CD4-positive, alpha-beta T cell treated with Interleukin-12 subunit alpha and Interleukin-12 subunit beta, for 1 hour (primary cell): Measurements from ENCODE around the gene TMEM131.
"Not testable (repeated sequence)": the region's sequence is repeated elsewhere in the genome, so short reads cannot be mapped to it uniquely, and the experiment has no call there.

Experiments
- DNase-seq: peaks from one replicate; pipeline ENCODE4 v3.0.0-alpha.2; 2020

Gene TMEM131

GRCh38 chr2:97953853-97954252 lies 41.9 kb downstream of the TMEM131 start:
- DNase-seq: no peak

GRCh38 chr2:97952357-97952756 lies 43.4 kb downstream of the TMEM131 start:
- no peak for DNase-seq

DNA sequence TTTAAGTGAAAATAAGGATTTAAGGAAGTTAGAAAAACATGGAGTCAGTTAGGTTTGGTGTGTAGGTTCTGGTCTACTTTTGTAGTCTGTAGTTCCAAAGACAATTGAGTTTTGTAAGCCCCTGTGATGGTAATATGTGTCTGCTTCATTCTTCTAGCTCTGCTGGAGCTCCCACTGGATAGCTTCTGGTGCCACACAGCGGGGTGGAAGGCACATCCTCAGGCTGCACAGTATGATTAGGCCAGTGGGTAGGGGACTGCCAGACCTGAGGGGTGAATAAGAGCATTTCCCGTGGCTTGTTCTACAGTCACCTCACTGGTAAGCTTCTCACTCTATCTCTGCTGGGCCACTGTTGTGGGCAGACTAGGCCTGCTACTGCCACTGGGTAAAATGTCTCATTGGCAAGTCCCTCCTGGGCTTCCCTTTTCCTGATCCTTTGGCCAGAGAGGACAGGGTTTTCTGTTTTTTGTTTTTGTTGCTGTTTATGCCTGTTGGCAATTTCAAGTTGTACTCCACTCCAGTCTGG lies 44.5 kb downstream of the TMEM131 start:
- DNase-seq: no peak

DNA sequence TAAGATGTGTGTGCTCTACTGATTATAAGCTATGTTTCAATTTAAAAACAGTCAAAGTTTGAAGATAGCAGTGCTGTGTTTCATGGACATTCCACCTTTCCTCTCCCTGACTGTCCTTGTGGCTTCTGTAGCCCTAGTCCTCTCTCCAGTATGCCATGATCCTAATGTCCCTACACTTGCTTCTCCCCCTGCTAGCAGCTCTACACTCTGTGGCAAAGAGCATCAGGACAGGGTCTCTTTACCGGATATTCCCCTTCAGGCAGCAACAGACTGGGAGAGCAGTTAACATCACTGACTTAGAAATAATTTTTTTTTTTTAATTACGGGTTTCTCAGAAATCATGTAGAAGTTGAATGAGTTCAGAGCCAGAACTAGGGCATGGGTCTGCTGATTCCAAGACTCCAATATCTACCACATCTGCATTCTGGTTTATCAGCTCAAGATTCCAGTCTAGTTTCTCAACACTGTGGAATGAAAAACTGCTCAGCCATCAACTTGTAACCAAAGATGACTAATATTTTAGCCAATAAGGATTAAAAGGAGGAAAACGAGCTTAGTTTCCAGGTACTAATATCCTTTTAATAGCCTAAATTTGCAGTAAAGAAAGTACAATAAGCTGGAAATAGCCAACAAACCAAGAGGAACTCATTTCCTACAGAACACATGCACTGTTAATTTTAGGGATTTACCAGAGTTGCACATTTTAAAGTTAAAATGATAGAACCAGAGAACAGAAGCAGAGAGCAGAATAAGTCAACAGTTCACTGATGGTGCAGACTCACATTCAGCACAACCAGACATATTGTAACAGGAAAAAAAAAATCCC lies 45.2 kb downstream of the TMEM131 start:
- no peak for DNase-seq

- no peak for DNase-seq
Measured at GRCh38 chr2:97948926-97949325, 46.8 kb downstream of the TMEM131 start.

GRCh38 chr2:97945791-97946190 lies 50.0 kb downstream of the TMEM131 start:
- DNase-seq: no peak

DNA sequence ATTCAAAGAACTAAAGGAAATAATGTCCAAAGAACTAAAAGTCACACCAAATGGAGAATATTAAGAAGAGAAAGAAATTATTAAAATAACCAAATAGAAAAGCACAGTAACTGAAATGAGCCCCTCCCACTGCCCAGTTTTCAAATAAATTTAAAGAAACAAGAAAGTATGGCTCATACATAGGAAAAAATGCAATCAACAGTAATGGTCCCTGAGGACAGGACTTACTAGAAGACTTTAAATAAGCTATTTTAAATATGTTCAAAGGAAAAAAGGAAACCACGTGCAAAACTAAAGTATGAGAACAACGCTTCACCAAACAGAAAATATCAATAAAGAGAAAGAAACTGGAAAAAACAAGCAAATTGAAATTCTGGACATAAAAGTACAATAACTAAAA lies 58.9 kb downstream of the TMEM131 start:
- DNase-seq: no peak

DNA sequence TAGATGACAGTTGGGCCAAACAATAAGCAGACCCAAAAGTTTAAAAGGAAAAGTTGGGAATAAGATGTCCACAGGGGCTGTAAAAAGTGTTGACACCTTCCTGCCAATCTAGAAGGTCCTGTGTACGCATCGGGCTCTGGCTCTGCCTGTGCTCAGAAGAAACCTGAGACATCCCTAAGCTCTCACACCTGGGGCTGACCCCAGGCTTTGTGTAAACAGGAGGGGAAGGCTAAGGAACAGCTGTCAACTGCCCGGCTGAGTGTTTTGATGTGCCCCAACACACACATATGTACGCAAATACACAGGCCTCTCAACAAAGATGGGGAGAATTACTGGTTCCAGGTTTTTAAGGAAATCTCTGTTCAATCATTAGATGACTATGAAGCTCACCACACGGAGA lies 59.5 kb downstream of the TMEM131 start:
- no peak for DNase-seq

- no peak for DNase-seq
Measured at GRCh38 chr2:97935719-97936161, 60.0 kb downstream of the TMEM131 start.

DNA sequence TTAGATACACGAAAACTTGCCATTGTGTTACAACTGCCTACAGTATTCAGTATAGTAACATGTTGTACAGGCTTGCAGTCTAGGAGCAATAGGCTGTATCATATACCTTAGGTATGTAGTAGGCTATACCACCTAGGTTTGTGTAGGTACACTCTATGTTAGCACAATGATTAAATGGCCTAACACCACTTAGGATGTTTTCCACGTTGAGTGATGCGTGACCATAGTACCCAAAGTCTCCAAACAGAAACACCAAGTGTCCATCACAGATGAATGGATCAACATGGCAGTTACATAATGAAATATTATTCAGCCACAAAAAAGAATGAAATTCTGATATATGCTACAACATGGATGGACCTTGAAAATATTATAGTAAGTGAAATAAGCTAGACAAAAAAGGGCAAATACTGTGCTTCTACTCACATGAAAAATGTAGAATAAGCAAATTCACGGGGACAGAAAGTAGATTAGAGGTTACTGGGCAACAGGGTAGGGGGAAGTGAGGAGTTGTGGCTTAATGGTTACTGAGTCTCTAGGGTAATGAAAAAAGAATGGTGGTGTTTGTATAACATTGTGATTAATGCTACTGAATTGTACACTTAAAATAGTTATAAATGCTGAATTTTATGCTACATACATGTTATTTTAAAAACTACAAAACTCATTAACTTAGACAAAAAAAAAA lies 62.6 kb downstream of the TMEM131 start:
- DNase-seq: no peak

GRCh38 chr2:97931858-97932225 lies 63.9 kb downstream of the TMEM131 start:
- DNase-seq: no peak

- no peak for DNase-seq
Measured at GRCh38 chr2:97931118-97931857, 64.5 kb downstream of the TMEM131 start.

DNA sequence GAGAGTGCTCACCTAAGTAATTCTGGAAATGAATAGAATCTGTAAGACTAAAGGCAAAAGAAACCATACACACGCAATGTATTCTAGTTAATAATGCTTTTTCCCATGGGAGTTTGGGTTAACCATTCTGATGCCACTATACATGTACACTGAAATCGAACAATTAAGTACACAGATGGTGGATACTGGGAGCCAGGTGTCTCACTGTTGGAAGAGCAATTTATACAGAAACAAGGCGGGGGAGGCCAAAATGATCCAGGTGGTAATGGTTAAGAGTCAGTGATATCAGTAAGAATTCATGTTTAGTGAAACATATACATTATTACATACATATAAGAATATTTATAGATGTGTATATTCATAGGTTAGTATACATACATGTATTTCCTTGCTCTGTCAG lies 67.2 kb downstream of the TMEM131 start:
- DNase-seq: no peak

GRCh38 chr2:97926946-97927345 lies 68.8 kb downstream of the TMEM131 start:
- no peak for DNase-seq

DNA sequence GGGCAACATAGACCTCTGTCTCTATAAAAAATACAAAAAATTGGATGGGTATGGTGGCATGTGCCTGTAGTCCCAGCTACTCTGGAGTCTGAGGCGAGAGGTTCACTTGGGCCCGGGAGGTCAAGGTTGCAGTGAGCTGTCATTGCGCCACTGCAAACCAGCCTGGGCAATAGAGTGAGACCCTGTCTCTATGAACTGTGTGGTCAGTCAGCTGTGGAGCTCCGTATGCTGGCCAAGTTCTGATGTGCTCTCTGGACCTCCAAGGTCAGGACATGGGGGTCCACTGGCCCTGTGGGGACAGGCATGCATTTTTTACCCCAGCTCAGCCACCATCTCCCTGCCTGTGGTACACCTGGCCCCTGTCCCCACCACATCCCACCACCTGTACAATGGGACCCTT lies 71.6 kb downstream of the TMEM131 start:
- DNase-seq: no peak

DNA sequence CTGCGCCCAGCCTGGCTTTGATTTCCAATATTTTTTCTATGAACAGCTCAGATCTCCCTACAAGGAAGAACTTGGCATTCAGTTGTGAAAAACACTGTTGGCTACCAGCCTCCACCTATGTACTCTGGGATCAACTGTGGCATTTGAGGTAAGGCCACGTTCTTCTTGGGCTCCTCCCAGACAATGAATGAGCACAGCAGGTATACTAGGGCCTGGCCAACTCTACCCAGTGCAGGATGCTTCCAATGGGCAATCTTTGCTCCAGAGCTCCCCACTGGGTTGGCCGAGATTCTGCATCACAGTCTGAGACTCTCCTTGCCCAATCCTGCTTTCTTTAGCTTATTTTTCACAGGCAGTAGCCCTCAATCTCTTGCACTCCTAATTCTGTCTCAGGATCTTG lies 75.9 kb downstream of the TMEM131 start:
- DNase-seq: no peak

GRCh38 chr2:97918818-97919217 lies 76.9 kb downstream of the TMEM131 start:
- no peak for DNase-seq

- not testable (repeated sequence) for DNase-seq
Measured at GRCh38 chr2:97917668-97918067, 78.1 kb downstream of the TMEM131 start.

DNA sequence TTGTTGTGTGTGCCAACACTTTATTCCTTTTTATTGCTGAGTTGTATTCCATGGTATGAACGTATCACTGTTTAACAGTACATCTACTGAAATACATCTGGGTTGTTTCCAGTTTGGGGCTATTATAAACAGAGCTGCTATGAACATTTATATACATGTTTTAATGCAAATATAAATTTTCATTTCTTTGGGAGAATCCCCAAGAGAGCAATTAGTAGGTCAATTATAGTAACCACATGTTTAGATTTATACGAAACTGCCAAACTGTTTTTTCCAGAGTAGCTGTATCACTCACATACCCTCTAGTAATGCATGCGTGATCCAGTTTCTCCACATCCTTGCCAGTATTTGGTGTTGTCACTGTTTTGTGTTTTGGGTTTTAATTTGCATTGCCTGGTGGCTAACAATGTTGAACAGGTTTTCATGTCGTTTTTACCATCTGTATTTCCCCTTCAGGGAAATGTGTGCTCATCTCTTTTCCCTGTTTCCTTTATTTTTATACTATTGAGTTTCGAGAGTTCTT lies 81.0 kb downstream of the TMEM131 start:
- no peak for DNase-seq

GRCh38 chr2:97913846-97914245 lies 81.9 kb downstream of the TMEM131 start:
- no peak for DNase-seq

- DNase-seq: no peak
Measured at GRCh38 chr2:97911922-97912575, 83.7 kb downstream of the TMEM131 start.

DNA sequence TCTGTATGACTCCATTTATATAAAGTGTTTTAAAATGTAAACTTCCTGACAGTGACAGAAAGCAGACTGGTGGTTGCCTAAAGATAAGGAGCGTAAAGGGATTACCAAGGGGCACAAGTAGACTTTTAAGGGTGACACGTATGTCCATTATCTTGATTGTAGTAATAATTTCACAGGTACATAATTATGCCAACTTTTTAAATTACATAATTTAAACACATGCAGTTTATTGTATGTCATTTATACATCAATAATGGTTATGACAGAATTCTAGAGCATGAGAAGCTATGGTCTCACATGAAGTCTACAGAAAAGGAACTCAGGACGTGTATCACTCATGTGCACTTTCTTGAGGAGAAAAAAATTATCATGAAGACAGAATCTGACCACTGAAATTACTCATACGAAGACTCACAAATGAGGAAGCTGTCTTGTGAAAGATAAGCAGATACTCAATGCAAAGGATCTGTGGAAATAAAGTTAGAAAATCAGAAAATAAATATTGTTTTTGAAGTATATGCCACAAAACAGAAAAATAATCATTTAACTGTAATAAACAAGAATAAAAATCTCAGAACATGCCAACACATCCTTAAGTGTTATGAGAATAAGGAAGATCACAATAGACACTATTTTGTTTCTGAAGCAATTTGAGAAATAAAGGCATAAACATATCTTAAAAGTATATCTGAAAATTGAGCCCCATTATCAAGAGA lies 84.4 kb downstream of the TMEM131 start:
- no peak for DNase-seq
